Fibroblast of peridontal ligament (primary cell): ENCODE data around the gene CASK.
"Not testable (repeated sequence)": the region's sequence is repeated elsewhere in the genome, so short reads cannot be mapped to it uniquely, and the experiment has no call there.

Source experiments
- DNase-seq: peaks from one replicate; pipeline ENCODE4 v3.0.0-alpha.2; 2010; ENCODE audit errors: extremely low read depth

Gene CASK

GRCh38 chrX:41629539-41629938, 293.8 kb downstream of the CASK start:
- DNase-seq, result no peak

DNA sequence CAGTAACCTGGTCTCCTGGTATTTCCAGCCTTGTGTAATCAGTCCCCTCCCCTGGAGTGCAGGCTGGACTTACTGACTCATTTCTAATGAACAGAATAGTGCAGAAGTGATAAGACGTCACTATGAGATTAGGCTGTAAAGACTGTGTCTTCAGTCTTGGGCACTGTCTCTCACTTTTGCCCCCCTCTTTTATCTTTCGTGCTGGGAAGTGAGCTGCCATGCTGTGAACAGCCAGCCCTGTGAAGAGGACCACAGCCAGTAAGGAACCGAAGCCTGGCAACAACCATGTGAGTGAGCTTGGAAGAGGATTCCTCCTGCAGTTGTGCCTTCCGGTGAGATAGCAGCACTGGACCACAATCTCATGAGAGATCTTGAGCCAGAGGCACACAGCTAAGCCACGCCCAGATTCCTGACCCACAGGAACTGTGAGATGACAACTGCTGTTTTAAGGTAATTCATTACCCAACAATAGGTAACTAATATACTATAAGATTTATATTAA, 302.1 kb downstream of the CASK start:
- DNase-seq, result no peak

DNA sequence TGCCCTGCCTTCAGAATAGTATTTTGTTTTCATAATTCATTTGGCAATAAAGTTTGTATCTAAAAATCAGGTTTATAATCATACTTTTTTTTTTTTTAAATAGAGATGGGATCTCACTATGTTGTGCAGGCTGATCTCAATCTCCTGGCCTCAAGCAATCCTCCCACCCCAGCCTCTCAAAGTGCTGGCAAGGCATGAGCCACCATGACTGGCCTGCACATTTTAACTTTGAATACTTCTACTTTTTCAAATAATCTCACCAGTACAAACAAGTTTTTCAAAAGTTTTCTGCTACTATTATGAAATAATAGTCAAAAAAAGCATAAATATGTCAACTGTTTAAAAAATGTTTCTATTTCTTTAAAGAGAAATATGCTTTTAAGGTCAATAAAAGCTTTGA, 304.1 kb downstream of the CASK start:
- DNase-seq, result no peak

DNA sequence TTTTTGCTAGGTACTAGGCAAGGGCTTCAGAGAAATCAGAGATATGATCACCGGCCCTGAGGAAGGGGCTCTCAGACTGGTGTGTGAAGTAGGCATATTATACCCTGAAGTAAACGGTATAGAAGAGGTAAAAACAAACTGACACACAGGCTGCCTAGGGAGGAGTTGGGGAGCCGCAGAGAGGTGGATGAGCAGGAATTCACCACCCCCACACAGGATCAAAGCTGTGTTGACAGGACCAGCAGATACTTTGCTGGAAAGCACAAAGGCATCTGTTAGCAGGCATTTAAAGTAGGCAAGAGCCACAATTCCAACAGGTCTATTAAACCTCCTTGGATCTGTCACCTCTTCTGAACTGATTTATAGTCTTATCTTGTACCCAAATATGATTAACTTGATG, 306.4 kb downstream of the CASK start:
- no peak for DNase-seq

DNA sequence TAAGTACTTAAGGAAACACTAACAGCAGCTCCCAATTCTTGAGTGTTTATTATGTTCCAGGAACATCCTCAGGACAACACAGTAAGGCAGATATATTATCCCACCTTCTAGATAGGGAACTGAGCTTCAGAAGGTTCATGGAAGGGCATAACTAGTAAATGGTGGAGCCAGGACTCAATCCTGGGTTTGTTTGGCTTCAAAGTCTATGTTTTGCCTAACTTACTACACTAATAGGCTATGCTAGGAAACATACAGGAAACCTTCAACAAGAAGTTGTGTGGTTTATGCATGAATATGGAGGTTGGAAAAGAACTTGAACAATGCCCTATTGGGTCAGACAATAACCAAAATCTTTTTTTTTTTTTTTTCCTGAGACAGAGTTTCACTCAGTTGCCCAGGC, 307.1 kb downstream of the CASK start:
- no peak for DNase-seq

- no peak for DNase-seq
These were observed 315.1 kb downstream of the CASK start for GRCh38 chrX:41608244-41608643.

GRCh38 chrX:41607264-41607832, 316.0 kb downstream of the CASK start:
- no peak for DNase-seq

DNA sequence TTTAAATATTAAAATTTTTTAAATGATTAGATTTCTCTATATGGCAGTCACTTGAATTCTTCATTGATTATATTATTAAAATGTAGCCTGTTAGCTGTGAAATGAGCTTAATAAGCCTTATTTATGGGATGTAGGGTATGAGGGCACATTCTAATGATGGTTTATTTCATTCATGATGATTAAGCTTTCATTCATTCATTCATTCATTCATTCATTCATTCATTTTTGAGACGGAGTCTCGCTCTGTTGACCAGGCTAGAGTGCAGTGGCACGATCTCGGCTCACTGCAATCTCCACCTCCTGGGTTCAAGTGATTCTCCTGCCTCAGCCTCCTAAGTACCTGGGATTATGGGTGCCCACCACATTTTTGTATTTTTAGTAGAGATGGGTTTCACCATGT, 317.3 kb downstream of the CASK start:
- DNase-seq, result not testable (repeated sequence)

GRCh38 chrX:41604766-41605543, 318.4 kb downstream of the CASK start:
- DNase-seq, result no peak

DNA sequence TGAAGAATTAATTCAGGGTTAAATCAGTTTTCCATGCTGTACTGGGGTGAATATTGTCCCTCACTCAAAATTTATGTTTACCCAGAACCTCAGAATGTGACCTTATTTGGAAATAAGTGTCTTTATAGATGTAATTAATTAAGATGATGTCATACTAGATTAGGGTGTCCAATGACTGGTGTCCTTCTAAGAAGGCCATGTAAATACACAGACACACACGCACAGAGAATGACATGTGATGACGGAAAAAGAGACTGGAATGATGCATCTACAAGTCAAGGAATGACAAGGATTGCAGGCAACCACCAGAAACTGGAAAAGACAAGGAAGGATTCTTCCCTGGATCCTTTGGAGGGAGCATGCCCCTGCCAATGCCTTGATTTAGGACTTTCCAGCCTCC, 319.2 kb downstream of the CASK start:
- DNase-seq, result no peak

DNA sequence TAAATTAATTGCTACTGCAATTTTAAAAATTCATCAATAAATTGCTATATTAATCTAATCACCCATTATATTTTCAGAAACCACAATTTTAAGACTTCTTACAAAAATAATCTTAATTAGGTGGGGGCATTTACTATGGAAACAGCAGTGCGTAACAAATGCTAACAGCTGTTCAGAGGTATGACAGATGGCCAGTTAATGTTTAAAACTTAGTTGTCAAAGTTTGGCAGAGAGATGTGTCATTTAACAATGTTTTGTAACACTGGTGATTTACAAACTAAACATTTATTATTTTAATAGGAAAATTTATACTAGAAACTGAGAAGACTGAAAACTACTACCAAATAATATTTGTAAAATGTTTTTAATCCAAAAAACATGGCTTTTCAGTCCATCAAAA, 319.8 kb downstream of the CASK start:
- DNase-seq, result no peak

DNA sequence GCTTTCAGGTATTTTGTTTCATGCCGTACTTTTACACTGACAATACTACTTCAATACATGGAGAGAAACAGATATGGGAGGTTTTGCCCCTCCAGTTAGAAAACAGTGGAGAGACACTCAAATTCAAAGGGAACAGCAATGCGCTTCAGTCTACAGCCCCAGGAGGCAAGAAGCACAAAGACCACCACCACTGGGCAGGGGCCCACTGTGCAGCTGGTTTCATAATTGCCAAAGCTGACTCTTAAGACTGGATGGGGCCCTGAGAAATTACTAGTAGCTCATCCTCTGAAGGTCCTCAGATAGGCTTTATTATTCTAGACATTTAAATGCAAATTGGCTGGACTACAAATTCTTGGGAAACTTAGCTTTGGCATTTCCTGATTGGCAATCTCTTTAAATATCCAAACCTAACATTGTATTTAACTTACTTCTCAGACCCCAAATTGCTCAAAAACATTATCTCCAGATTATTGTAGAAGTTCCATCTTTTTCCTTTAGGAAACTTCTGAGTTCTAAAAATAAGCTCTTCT, 320.5 kb downstream of the CASK start:
- peak; percentile 26 for DNase-seq

GRCh38 chrX:41600291-41600690, 323.1 kb downstream of the CASK start:
- peak; percentile 56 for DNase-seq

DNA sequence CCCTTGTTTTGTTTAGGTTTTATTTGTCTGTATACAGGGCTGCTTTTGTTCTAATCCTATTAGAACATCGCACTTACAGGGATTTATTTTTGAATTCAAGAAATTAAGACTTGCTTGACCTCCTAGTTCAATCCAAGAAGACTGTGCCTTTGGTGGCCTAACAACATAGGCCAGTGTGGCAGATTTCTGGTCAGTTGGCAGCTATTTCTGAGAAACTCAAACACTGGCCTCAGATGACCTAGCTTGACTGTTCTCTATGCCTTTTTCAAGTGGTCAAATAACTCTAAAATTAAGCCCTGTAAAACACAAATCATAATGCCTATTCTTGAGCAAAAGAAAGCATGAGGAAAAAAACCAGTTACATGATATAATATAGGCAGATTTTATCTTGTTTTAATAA, 323.8 kb downstream of the CASK start:
- DNase-seq, result no peak

- DNase-seq, result no peak
These were observed 326.8 kb downstream of the CASK start for GRCh38 chrX:41596596-41596995.

GRCh38 chrX:41594634-41595033, 328.7 kb downstream of the CASK start:
- no peak for DNase-seq

- DNase-seq, result no peak
These were observed 331.4 kb downstream of the CASK start for GRCh38 chrX:41591906-41592305.

- DNase-seq, result no peak
These were observed 332.7 kb downstream of the CASK start for GRCh38 chrX:41590641-41591040.

- DNase-seq, result peak; percentile 63
These were observed 333.6 kb downstream of the CASK start for GRCh38 chrX:41589634-41590270.

DNA sequence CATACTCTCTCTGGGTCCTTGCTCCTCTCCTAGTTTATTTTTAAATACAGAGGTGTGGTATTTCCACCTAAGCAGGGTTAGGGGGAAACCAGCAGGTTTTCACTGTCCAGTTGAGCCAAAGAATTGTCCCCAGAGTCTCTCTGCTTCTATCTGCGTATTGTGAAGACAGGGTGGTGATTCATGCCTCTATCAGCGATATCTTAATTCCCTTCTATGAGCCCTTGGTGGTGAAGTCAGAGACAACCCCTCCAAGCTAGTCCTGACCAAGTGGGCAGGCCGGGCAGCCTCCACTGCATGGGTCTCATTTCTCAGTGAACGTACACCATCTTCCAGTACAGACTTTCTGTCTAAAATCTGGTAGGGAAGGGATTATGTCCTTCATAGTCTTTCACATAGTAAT, 335.1 kb downstream of the CASK start:
- no peak for DNase-seq

- no peak for DNase-seq
These were observed 342.8 kb downstream of the CASK start for GRCh38 chrX:41580423-41581064.

DNA sequence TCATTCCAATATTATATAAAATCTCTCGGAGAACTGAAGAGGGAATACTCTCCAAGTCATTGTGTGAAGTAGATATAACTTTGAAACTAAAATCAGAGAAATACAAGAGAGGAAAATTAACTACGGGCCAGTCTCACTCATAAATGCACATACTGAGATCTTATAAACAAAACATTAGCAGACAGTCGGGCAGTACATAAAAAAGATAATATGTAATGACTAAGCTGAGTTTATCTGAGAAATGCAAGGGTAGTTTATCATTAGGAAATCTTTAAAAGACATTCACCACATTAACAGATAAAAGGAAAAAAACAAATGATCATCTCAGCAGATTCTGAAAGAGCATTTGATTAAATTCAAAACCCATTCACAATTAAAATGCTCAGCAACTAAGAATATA, 359.5 kb downstream of the CASK start:
- DNase-seq, result no peak
